Smooth muscle cell (in vitro differentiated cells): ENCODE measurements around the gene POU2F2. TPM values are rescaled to one million over a fixed set of nuclear protein-coding genes. Genes with fewer than 3 reads are reported as not detected.

ENCODE experiments used
- DNase-seq: peaks from one replicate; lab custom pipeline; 2025; ENCODE audit not compliant: unreplicated experiment; lab: John Stamatoyannopoulos, UW
- H2AFZ ChIP-seq: fragments of 200-600 bp; sonication (generic); 2 replicates; pipeline ENCODE4 v1.6.0; 2016; ENCODE audit warnings: antibody characterized with exemption, low read depth, mild to moderate bottlenecking
- H3F3A ChIP-seq: fragments of 200-600 bp; sonication (generic); 2 replicates; pipeline ENCODE4 v1.6.0; 2017; ENCODE audit warnings: antibody characterized with exemption, low read depth
- H3K27ac ChIP-seq: fragments of 200-600 bp; sonication (generic); 2 replicates; pipeline ENCODE4 v1.5.1; 2016; ENCODE audit warnings: low read depth, mild to moderate bottlenecking
- H3K27me3 ChIP-seq: fragments of 200-600 bp; sonication (generic); 2 replicates; pipeline ENCODE4 v1.6.1; 2016; ENCODE audit warnings: low read depth, mild to moderate bottlenecking
- H3K36me3 ChIP-seq: fragments of 200-600 bp; sonication (generic); 2 replicates; pipeline ENCODE4 v1.5.1; 2016; ENCODE audit warnings: low read depth
- H3K4me1 ChIP-seq: fragments of 200-600 bp; sonication (generic); 2 replicates; pipeline ENCODE4 v1.5.1; 2016; ENCODE audit warnings: low read depth
- H3K4me2 ChIP-seq: fragments of 200-600 bp; sonication (generic); 2 replicates; pipeline ENCODE4 v1.6.0; 2016; ENCODE audit warnings: mild to moderate bottlenecking
- H3K4me3 ChIP-seq: fragments of 200-600 bp; sonication (generic); 2 replicates; pipeline ENCODE4 v1.5.1; 2016; ENCODE audit warnings: mild to moderate bottlenecking
- H3K79me2 ChIP-seq: fragments of 200-600 bp; sonication (generic); 2 replicates; pipeline ENCODE4 v1.6.0; 2016; ENCODE audit warnings: low read depth, mild to moderate bottlenecking
- H3K9ac ChIP-seq: fragments of 200-600 bp; sonication (generic); 2 replicates; pipeline ENCODE4 v1.6.0; 2016; ENCODE audit warnings: low read depth
- H3K9me3 ChIP-seq: fragments of 200-600 bp; sonication (generic); replicated peaks from 2 replicates; pipeline ENCODE4 v1.5.1; 2016; ENCODE audit warnings: low read depth
- H4K20me1 ChIP-seq: fragments of 200-600 bp; sonication (generic); 2 replicates; pipeline ENCODE4 v1.6.0; 2016; ENCODE audit warnings: low read depth
- CTCF ChIP-seq: fragments of 200-600 bp; sonication (generic); IDR thresholded peaks from 2 replicates; pipeline ENCODE4 v1.5.1; 2017; ENCODE audit warnings: borderline replicate concordance, mild to moderate bottlenecking, antibody characterized with exemption; ENCODE audit not compliant: insufficient read depth, poor library complexity, severe bottlenecking
- WGBS: methylation state at CpG from one replicate; pipeline ENCODE4 v1.1.7; 2016; ENCODE audit warnings: low lambda C conversion rate; 5-methylcytosine and 5-hydroxymethylcytosine counted together
- polyA plus RNA-seq: library from polyadenylated mRNA; unstranded; fragments of >200 nt; fragmentation: Nextera tagmentation; extraction: Ambion mirVana; gene quantifications from 2 replicates; pipeline ENCODE4 v1.2.1, GENCODE V29; 2016
- total RNA-seq: library from RNA; depleted of rRNA; stranded (reverse); fragments of >200 nt; gene quantifications from 2 replicates; pipeline ENCODE4 v1.2.3, GENCODE V29; 2014

The POU2F2 gene
- total and polyA plus RNA-seq, 2 experiments from 2014 or later: 0.99 to 6.3 TPM

- no peak overlapping the region for H3K4me2 ChIP-seq
- H3K4me3 ChIP-seq: no peak overlapping the region
- no peaks in the 10 kb centered on the region for H3K36me3 ChIP-seq
- H3K4me1 ChIP-seq: no peaks in the 10 kb centered on the region
- H3F3A ChIP-seq: no peaks in the 10 kb centered on the region
- no peak for DNase-seq
- no peak overlapping the region for H3K9ac ChIP-seq
- no peaks in the 10 kb centered on the region for H4K20me1 ChIP-seq
- H3K9me3 ChIP-seq: no peaks in the 10 kb centered on the region
- H3K79me2 ChIP-seq: no peaks in the 10 kb centered on the region
- peaks cover 62% of the 10 kb centered on the region for H3K27me3 ChIP-seq
- TF ChIP-seq CTCF: no peak
- H3K27ac ChIP-seq: no peak overlapping the region
- H2AFZ ChIP-seq: no peak overlapping the region
- WGBS: 39% methylated on average over 6 of the region's 6 CpGs
Observed at GRCh38 chr19:42174958-42175734, 42.9 kb upstream of the POU2F2 start.

- Histone ChIP-seq H3K79me2 (no peaks in the 10 kb centered on the region), H2AFZ (no peak overlapping the region), H3K4me2 (no peak overlapping the region), H3F3A (no peaks in the 10 kb centered on the region), H4K20me1 (no peaks in the 10 kb centered on the region), H3K4me3 (no peak overlapping the region), H3K36me3 (no peaks in the 10 kb centered on the region), H3K27me3 (peaks cover 52% of the 10 kb centered on the region), H3K4me1 (no peaks in the 10 kb centered on the region), H3K9me3 (no peaks in the 10 kb centered on the region), H3K27ac (no peak overlapping the region), H3K9ac (no peak overlapping the region)
- TF ChIP-seq CTCF: no peak
- WGBS: 89% methylated on average over 11 of the region's 11 CpGs
- DNase-seq: no peak
Observed at GRCh38 chr19:42174188-42174587, 41.9 kb upstream of the POU2F2 start.

- H3F3A ChIP-seq: no peaks in the 10 kb centered on the region
- H3K9me3 ChIP-seq: no peaks in the 10 kb centered on the region
- no peak overlapping the region for H3K4me3 ChIP-seq
- no peaks in the 10 kb centered on the region for H3K4me1 ChIP-seq
- no peak overlapping the region for H3K4me2 ChIP-seq
- no peaks in the 10 kb centered on the region for H3K36me3 ChIP-seq
- H3K27me3 ChIP-seq: peaks cover 47% of the 10 kb centered on the region
- H3K9ac ChIP-seq: no peak overlapping the region
- H4K20me1 ChIP-seq: no peaks in the 10 kb centered on the region
- no peaks in the 10 kb centered on the region for H3K79me2 ChIP-seq
- DNase-seq: no peak
- H3K27ac ChIP-seq: no peak overlapping the region
- no peak for TF ChIP-seq CTCF
- H2AFZ ChIP-seq: no peak overlapping the region
- 84% methylated on average over 5 of the region's 5 CpGs for whole genome bisulfite sequencing
Observed at GRCh38 chr19:42173695-42174094, 41.4 kb upstream of the POU2F2 start.

GRCh38 chr19:42172261-42172660, 40.0 kb upstream of the POU2F2 start:
- Histone ChIP-seq H3K4me1 (no peaks in the 10 kb centered on the region), H3K79me2 (no peaks in the 10 kb centered on the region), H2AFZ (no peak overlapping the region), H4K20me1 (no peaks in the 10 kb centered on the region), H3K4me3 (no peak overlapping the region), H3K9ac (no peak overlapping the region), H3K4me2 (no peak overlapping the region), H3F3A (no peaks in the 10 kb centered on the region), H3K36me3 (no peaks in the 10 kb centered on the region), H3K27me3 (peaks cover 35% of the 10 kb centered on the region), H3K27ac (no peak overlapping the region), H3K9me3 (no peaks in the 10 kb centered on the region)
- no peak for TF ChIP-seq CTCF
- no peak for DNase-seq
- WGBS: 86% methylated on average over 7 of the region's 7 CpGs
